ENCODE data around the gene EML6.
A peak's percentile ranks its signal among the peaks of the same experiment; 100 is the strongest.

Gene EML6

DNA sequence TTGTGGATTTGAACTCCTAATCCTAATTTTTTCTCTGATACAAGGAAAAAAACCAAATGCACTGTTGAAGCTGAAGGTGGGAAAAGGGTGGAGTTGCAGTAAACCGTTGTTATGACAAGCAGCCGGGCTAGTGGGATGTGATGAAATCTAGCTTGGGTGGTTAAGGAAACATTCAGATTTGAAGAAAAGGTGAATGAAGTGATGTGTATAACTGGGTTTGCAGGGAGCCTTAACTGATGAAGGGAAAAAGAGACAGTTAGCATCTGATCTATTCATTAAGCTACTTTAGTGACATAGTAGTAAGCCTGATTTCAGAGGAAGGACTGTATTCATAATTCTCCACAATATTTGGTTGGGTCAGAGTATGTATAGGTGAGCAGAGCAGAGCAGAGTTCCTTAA, 3.5 kb downstream of the EML6 start:
- Histone ChIP-seq H3K4me1 (ENCODE audit: low read length) (peaks cover 8% of the 10 kb centered on the region), H3K79me2 (ENCODE audit: low read length) (no peaks in the 10 kb centered on the region), H2AFZ (ENCODE audit: low read depth, low read length) (no peak overlapping the region), H3K4me2 (ENCODE audit: low read length) (no peak overlapping the region), H3K36me3 (replicated peaks; ENCODE audit: low read depth, low read length) (no peaks in the 10 kb centered on the region), H3K27ac (ENCODE audit: low read length) (no peak overlapping the region), H3K27me3 (ENCODE audit: low read depth, low read length) (peaks cover 32% of the 10 kb centered on the region), H3K4me3 (ENCODE audit: low read length) (no peak overlapping the region), H3K9ac (ENCODE audit: low read length) (no peak overlapping the region), H3K9me3 (ENCODE audit: insufficient read depth, low read length) (no peaks in the 10 kb centered on the region), H4K20me1 (ENCODE audit: insufficient read depth, low read length) (no peaks in the 10 kb centered on the region)
- TF ChIP-seq, protein P1, sequence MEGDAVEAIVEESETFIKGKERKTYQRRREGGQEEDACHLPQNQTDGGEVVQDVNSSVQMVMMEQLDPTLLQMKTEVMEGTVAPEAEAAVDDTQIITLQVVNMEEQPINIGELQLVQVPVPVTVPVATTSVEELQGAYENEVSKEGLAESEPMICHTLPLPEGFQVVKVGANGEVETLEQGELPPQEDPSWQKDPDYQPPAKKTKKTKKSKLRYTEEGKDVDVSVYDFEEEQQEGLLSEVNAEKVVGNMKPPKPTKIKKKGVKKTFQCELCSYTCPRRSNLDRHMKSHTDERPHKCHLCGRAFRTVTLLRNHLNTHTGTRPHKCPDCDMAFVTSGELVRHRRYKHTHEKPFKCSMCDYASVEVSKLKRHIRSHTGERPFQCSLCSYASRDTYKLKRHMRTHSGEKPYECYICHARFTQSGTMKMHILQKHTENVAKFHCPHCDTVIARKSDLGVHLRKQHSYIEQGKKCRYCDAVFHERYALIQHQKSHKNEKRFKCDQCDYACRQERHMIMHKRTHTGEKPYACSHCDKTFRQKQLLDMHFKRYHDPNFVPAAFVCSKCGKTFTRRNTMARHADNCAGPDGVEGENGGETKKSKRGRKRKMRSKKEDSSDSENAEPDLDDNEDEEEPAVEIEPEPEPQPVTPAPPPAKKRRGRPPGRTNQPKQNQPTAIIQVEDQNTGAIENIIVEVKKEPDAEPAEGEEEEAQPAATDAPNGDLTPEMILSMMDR (IDR thresholded peaks at IDR 0.05; ENCODE audit: low read depth, low read length) = no peak
- TF ChIP-seq EZH2phosphoT487 (IDR thresholded peaks at IDR 0.05; ENCODE audit: low read depth) = no peak

DNA sequence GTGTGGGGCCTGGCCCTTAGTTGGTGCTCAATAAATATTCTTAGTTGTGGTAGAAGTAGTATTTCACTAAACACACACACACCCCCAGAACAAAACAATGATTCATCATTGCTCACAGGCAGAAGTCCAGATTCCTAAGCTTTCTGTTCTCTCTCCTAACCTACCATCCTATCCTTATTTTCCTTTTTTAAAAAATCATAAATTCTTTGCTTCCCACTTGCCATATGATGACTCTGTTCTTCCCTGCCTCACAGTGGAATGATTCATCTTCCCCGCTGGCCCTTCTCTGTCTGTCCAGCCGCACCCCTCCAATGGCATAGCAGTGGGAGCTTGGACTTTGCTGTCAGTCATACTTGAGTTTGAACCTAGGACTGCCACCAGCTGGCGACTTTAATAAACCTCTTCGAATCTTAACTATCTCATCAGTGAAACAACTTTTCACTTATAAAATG, 5.2 kb downstream of the EML6 start:
- H3K9me3 ChIP-seq (ENCODE audit: insufficient read depth, low read length) = no peaks in the 10 kb centered on the region
- no peak overlapping the region for H3K4me2 ChIP-seq (ENCODE audit: low read length)
- H3K36me3 ChIP-seq (replicated peaks; ENCODE audit: low read depth, low read length) = no peaks in the 10 kb centered on the region
- H3K4me3 ChIP-seq (ENCODE audit: low read length) = no peak overlapping the region
- H3K4me1 ChIP-seq (ENCODE audit: low read length) = peaks cover 4% of the 10 kb centered on the region
- no peak overlapping the region for H3K9ac ChIP-seq (ENCODE audit: low read length)
- no peaks in the 10 kb centered on the region for H4K20me1 ChIP-seq (ENCODE audit: insufficient read depth, low read length)
- H3K79me2 ChIP-seq (ENCODE audit: low read length) = no peaks in the 10 kb centered on the region
- no peak overlapping the region for H2AFZ ChIP-seq (ENCODE audit: low read depth, low read length)
- no peak overlapping the region for H3K27ac ChIP-seq (ENCODE audit: low read length)
- H3K27me3 ChIP-seq (ENCODE audit: low read depth, low read length) = peaks cover 32% of the 10 kb centered on the region
- TF ChIP-seq EZH2phosphoT487 (IDR thresholded peaks at IDR 0.05; ENCODE audit: low read depth) = no peak
- TF ChIP-seq, protein P1 (IDR thresholded peaks at IDR 0.05; ENCODE audit: low read depth, low read length) = peak; percentile 16; the same call in 1 of the 2 replicates

DNA sequence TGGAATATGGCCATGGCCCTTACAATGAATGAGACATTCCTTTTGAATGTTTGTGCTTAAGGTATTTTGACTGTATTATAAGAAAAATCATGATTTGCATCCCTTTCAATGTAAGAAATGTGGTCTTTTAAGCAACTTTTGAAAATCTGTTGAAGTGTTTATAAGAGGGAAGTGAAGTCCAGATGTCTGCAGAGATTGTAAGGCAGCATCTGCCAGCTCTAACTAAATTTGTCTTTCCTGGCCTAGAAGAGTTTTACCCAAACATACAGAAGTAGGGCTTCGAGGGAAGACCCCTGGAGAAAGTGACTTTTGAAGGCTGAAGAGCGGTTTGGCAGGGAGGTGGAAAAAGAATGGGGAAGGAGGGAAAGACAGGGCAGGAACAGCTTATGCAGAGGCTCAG, 12.2 kb downstream of the EML6 start:
- H2AFZ ChIP-seq (ENCODE audit: low read depth, low read length) = no peak overlapping the region
- no peak overlapping the region for H3K9ac ChIP-seq (ENCODE audit: low read length)
- no peaks in the 10 kb centered on the region for H3K36me3 ChIP-seq (replicated peaks; ENCODE audit: low read depth, low read length)
- no peaks in the 10 kb centered on the region for H3K4me1 ChIP-seq (ENCODE audit: low read length)
- H3K9me3 ChIP-seq (ENCODE audit: insufficient read depth, low read length) = no peaks in the 10 kb centered on the region
- TF ChIP-seq EZH2phosphoT487 (IDR thresholded peaks at IDR 0.05; ENCODE audit: low read depth) = no peak
- TF ChIP-seq, protein P1 (IDR thresholded peaks at IDR 0.05; ENCODE audit: low read depth, low read length) = no peak
- H3K27ac ChIP-seq (ENCODE audit: low read length) = no peak overlapping the region
- H3K27me3 ChIP-seq (ENCODE audit: low read depth, low read length) = no peaks in the 10 kb centered on the region; the same call in 1 of the 2 replicates
- H3K4me3 ChIP-seq (ENCODE audit: low read length) = no peak overlapping the region
- no peaks in the 10 kb centered on the region for H4K20me1 ChIP-seq (ENCODE audit: insufficient read depth, low read length)
- H3K79me2 ChIP-seq (ENCODE audit: low read length) = no peaks in the 10 kb centered on the region
- no peak overlapping the region for H3K4me2 ChIP-seq (ENCODE audit: low read length)

DNA sequence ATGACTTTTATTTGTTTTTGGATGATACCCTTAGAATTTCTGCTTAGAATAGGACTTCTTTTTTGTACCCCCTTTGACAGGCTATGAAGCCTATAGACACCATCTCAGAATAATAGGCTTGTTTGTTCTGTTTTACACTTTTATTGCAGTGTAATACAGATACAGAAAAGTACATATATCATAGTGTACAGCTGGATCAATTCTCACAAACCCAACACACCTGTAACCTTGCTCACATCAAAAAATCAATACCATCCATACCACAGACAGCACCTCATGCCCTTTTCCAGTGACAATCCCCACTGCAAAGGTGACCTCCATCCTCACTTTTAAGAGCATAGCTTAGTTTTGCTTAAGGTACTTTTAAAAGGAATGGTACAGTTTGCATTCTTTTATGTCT, 14.8 kb downstream of the EML6 start:
- no peak overlapping the region for H3K4me3 ChIP-seq (ENCODE audit: low read length)

More for the DNA sequence above, 14.8 kb downstream of the EML6 start:
- H3K4me2 ChIP-seq (ENCODE audit: low read length) = no peak overlapping the region
- TF ChIP-seq EZH2phosphoT487 (IDR thresholded peaks at IDR 0.05; ENCODE audit: low read depth) = no peak
- TF ChIP-seq, protein P1 (IDR thresholded peaks at IDR 0.05; ENCODE audit: low read depth, low read length) = no peak
- H3K79me2 ChIP-seq (ENCODE audit: low read length) = no peaks in the 10 kb centered on the region
- no peak overlapping the region for H3K9ac ChIP-seq (ENCODE audit: low read length)
- H3K27ac ChIP-seq (ENCODE audit: low read length) = no peak overlapping the region
- no peaks in the 10 kb centered on the region for H3K36me3 ChIP-seq (replicated peaks; ENCODE audit: low read depth, low read length)
- no peaks in the 10 kb centered on the region for H3K9me3 ChIP-seq (ENCODE audit: insufficient read depth, low read length)
- peaks cover 7% of the 10 kb centered on the region; the same call in 1 of the 2 replicates for H3K27me3 ChIP-seq (ENCODE audit: low read depth, low read length)
- no peak overlapping the region for H2AFZ ChIP-seq (ENCODE audit: low read depth, low read length)
- no peaks in the 10 kb centered on the region for H3K4me1 ChIP-seq (ENCODE audit: low read length)
- H4K20me1 ChIP-seq (ENCODE audit: insufficient read depth, low read length) = no peaks in the 10 kb centered on the region
